ENCODE data around the gene GNB1.
"Not testable (repeated sequence)": the region's sequence is repeated elsewhere in the genome, so short reads cannot be mapped to it uniquely, and the experiment has no call there.

The GNB1 gene

GRCh38 chr1:1752190-1752589, 138.7 kb downstream of the GNB1 start:
- DNase-seq (ENCODE audit: low read depth in 2 of 3, low spot score in 2 of 3), result no peak

GRCh38 chr1:1749941-1750340, 140.9 kb downstream of the GNB1 start:
- DNase-seq (ENCODE audit: low read depth in 2 of 3, low spot score in 2 of 3), result not testable (repeated sequence)

GRCh38 chr1:1748686-1749321, 142.1 kb downstream of the GNB1 start:
- no peak for DNase-seq (ENCODE audit: low read depth in 2 of 3, low spot score in 2 of 3)

GRCh38 chr1:1746566-1746909, 144.3 kb downstream of the GNB1 start:
- DNase-seq (ENCODE audit: low read depth in 2 of 3, low spot score in 2 of 3), result not testable (repeated sequence)

- peak; percentile 32 to 91 (median 64) for DNase-seq (ENCODE audit: low read depth in 2 of 3, low spot score in 2 of 3)
These were observed 145.0 kb downstream of the GNB1 start for GRCh38 chr1:1745651-1746565.

- not testable (repeated sequence) for DNase-seq (ENCODE audit: low read depth in 2 of 3, low spot score in 2 of 3)
These were observed 148.4 kb downstream of the GNB1 start for GRCh38 chr1:1742529-1742928.

- not testable (repeated sequence) for DNase-seq (ENCODE audit: low read depth in 2 of 3, low spot score in 2 of 3)
These were observed 149.9 kb downstream of the GNB1 start for GRCh38 chr1:1741013-1741412.

GRCh38 chr1:1738799-1739337, 152.0 kb downstream of the GNB1 start:
- DNase-seq (ENCODE audit: low read depth in 2 of 3, low spot score in 2 of 3), result not testable (repeated sequence)

GRCh38 chr1:1737675-1738590, 153.0 kb downstream of the GNB1 start:
- not testable (repeated sequence) for DNase-seq (ENCODE audit: low read depth in 2 of 3, low spot score in 2 of 3)
